CD4-positive, alpha-beta T cell treated with Interleukin-10 for 1 hour (primary cell): ENCODE results near the gene KRT84.
"Not testable (repeated sequence)": the region's sequence is repeated elsewhere in the genome, so short reads cannot be mapped to it uniquely, and the experiment has no call there.

ENCODE experiments used
- DNase-seq: peaks from one replicate; pipeline ENCODE4 v3.0.0-alpha.2; 2020

The KRT84 gene

GRCh38 chr12:52359621-52360061 lies 25.8 kb downstream of the KRT84 start:
- DNase-seq: no peak

- peak; percentile 14 for DNase-seq
These were observed 26.7 kb downstream of the KRT84 start for GRCh38 chr12:52358575-52359350.

GRCh38 chr12:52356762-52357580 lies 28.5 kb downstream of the KRT84 start:
- no peak for DNase-seq

- no peak for DNase-seq
These were observed 29.3 kb downstream of the KRT84 start for GRCh38 chr12:52356031-52356761.

- no peak for DNase-seq
These were observed 30.3 kb downstream of the KRT84 start for GRCh38 chr12:52355176-52355575.

- no peak for DNase-seq
These were observed 31.3 kb downstream of the KRT84 start for GRCh38 chr12:52354200-52354599.

- DNase-seq: no peak
These were observed 31.7 kb downstream of the KRT84 start for GRCh38 chr12:52353766-52354165.

GRCh38 chr12:52352951-52353350 lies 32.5 kb downstream of the KRT84 start:
- DNase-seq: no peak

- peak; percentile 70 for DNase-seq
These were observed 34.0 kb downstream of the KRT84 start for GRCh38 chr12:52351196-52352059.

GRCh38 chr12:52350786-52351185 lies 34.7 kb downstream of the KRT84 start:
- DNase-seq: no peak

- no peak for DNase-seq
These were observed 35.3 kb downstream of the KRT84 start for GRCh38 chr12:52350021-52350620.

- no peak for DNase-seq
These were observed 36.3 kb downstream of the KRT84 start for GRCh38 chr12:52349196-52349595.

- no peak for DNase-seq
These were observed 37.6 kb downstream of the KRT84 start for GRCh38 chr12:52347551-52348510.

GRCh38 chr12:52347016-52347415 lies 38.4 kb downstream of the KRT84 start:
- DNase-seq: no peak

- DNase-seq: no peak
These were observed 38.9 kb downstream of the KRT84 start for GRCh38 chr12:52346593-52346992.

GRCh38 chr12:52345041-52345440 lies 40.4 kb downstream of the KRT84 start:
- not testable (repeated sequence) for DNase-seq

- no peak for DNase-seq
These were observed 41.3 kb downstream of the KRT84 start for GRCh38 chr12:52344111-52344510.

GRCh38 chr12:52343550-52343949 lies 41.9 kb downstream of the KRT84 start:
- no peak for DNase-seq

- no peak for DNase-seq
These were observed 42.5 kb downstream of the KRT84 start for GRCh38 chr12:52342781-52343490.

- no peak for DNase-seq
These were observed 44.3 kb downstream of the KRT84 start for GRCh38 chr12:52341066-52341580.
